H9 (cell line): Measurements from ENCODE around the gene MYRIP. TPM values are rescaled to one million over a fixed set of nuclear protein-coding genes. Genes with fewer than 3 reads are reported as not detected.

Source experiments
- DNase-seq: peaks from one replicate; pipeline ENCODE4 v3.0.0-alpha.2; 2017
- H2AFZ ChIP-seq: one replicate; pipeline ENCODE4 v1.6.1; 2013; ENCODE audit warnings: mild to moderate bottlenecking, low read length, control low read depth, moderate library complexity
- H2AK5ac ChIP-seq: 2 replicates; pipeline ENCODE4 v1.6.1; 2013; ENCODE audit warnings: low read length, control low read depth, mixed read lengths; ENCODE audit not compliant: insufficient read length
- H2BK120ac ChIP-seq: one replicate; pipeline ENCODE4 v1.6.1; 2013; ENCODE audit warnings: low read depth, mild to moderate bottlenecking, low read length, control low read depth, inconsistent platforms; ENCODE audit not compliant: poor library complexity, severe bottlenecking
- H2BK12ac ChIP-seq: 2 replicates; pipeline ENCODE4 v1.6.1; 2013; ENCODE audit warnings: low read length, control low read depth, mixed read lengths, low read depth; ENCODE audit not compliant: insufficient read length
- H2BK15ac ChIP-seq: 2 replicates; pipeline ENCODE4 v1.6.1; 2013; ENCODE audit warnings: low read depth, low read length, control low read depth
- H2BK20ac ChIP-seq: one replicate; pipeline ENCODE4 v1.6.1; 2013; ENCODE audit warnings: low read depth, mild to moderate bottlenecking, low read length, control low read depth, inconsistent platforms; ENCODE audit not compliant: poor library complexity, severe bottlenecking
- H2BK5ac ChIP-seq: 2 replicates; pipeline ENCODE4 v1.6.1; 2013; ENCODE audit warnings: low read length, control low read depth, mixed read lengths; ENCODE audit not compliant: insufficient read length
- H3K14ac ChIP-seq: 2 replicates; pipeline ENCODE4 v1.6.1; 2013; ENCODE audit warnings: low read length, control low read depth; ENCODE audit not compliant: insufficient read depth
- H3K18ac ChIP-seq: 2 replicates; pipeline ENCODE4 v1.6.1; 2013; ENCODE audit warnings: low read depth, mild to moderate bottlenecking, mixed read lengths, low read length, control low read depth; ENCODE audit not compliant: insufficient read length
- H3K23ac ChIP-seq: 2 replicates; pipeline ENCODE4 v1.6.1; 2013; ENCODE audit warnings: low read length, control low read depth, mixed read lengths, low read depth; ENCODE audit not compliant: insufficient read length
- H3K23me2 ChIP-seq: 2 replicates; pipeline ENCODE4 v1.6.1; 2013; ENCODE audit warnings: low read depth, mild to moderate bottlenecking, mixed read lengths, low read length, control low read depth; ENCODE audit not compliant: insufficient read length, poor library complexity, severe bottlenecking
- H3K27ac ChIP-seq: 2 replicates; pipeline ENCODE4 v1.5.1; 2013; ENCODE audit warnings: low read length, control low read depth, mixed read lengths, low read depth; ENCODE audit not compliant: insufficient read length
- H3K27me3 ChIP-seq: 2 replicates; pipeline ENCODE4 v1.6.1; 2013; ENCODE audit warnings: low read length, control low read depth, inconsistent platforms; ENCODE audit not compliant: insufficient read depth
- H3K4ac ChIP-seq: 2 replicates; pipeline ENCODE4 v1.6.1; 2013; ENCODE audit warnings: low read depth, mild to moderate bottlenecking, control low read depth, inconsistent platforms, low read length, moderate library complexity
- H3K4me1 ChIP-seq: 2 replicates; pipeline ENCODE4 v1.6.1; 2013; ENCODE audit warnings: low read length, control low read depth, inconsistent platforms; ENCODE audit not compliant: insufficient read depth
- H3K4me2 ChIP-seq: 2 replicates; pipeline ENCODE4 v1.6.1; 2013; ENCODE audit warnings: low read length, control low read depth, mixed read lengths; ENCODE audit not compliant: insufficient read length, insufficient read depth
- H3K56ac ChIP-seq: 2 replicates; pipeline ENCODE4 v1.6.1; 2013; ENCODE audit warnings: low read depth, mild to moderate bottlenecking, mixed read lengths, low read length, control low read depth; ENCODE audit not compliant: insufficient read length
- H3K79me1 ChIP-seq: 2 replicates; pipeline ENCODE4 v1.6.1; 2013; ENCODE audit warnings: low read depth, mild to moderate bottlenecking, moderate library complexity, low read length, control low read depth, inconsistent platforms; ENCODE audit not compliant: insufficient read depth, poor library complexity, severe bottlenecking
- H3K79me2 ChIP-seq: 2 replicates; pipeline ENCODE4 v1.6.1; 2013; ENCODE audit warnings: low read length, control low read depth, inconsistent platforms; ENCODE audit not compliant: insufficient read depth
- H3K9ac ChIP-seq: 2 replicates; pipeline ENCODE4 v1.6.1; 2013; ENCODE audit warnings: low read length, control low read depth, mixed read lengths; ENCODE audit not compliant: insufficient read length; ENCODE audit errors: extremely low read depth
- H3K9me3 ChIP-seq: one replicate; pipeline ENCODE4 v1.6.1; 2013; ENCODE audit warnings: low read depth, low read length, inconsistent platforms; ENCODE audit not compliant: control insufficient read depth
- H3T11ph ChIP-seq: one replicate; pipeline ENCODE4 v1.6.1; 2013; ENCODE audit warnings: mild to moderate bottlenecking, low read length, control low read depth, inconsistent platforms
- H4K20me1 ChIP-seq: one replicate; pipeline ENCODE4 v1.6.1; 2013; ENCODE audit not compliant: control insufficient read depth, insufficient read length, insufficient read depth
- H4K5ac ChIP-seq: 2 replicates; pipeline ENCODE4 v1.6.1; 2013; ENCODE audit warnings: low read depth, mild to moderate bottlenecking, mixed read lengths, low read length, control low read depth; ENCODE audit not compliant: insufficient read length
- H4K8ac ChIP-seq: replicated peaks from 2 replicates; pipeline ENCODE4 v1.6.1; 2013; ENCODE audit warnings: low read length, control low read depth, mixed read lengths, low read depth; ENCODE audit not compliant: insufficient read length
- H4K91ac ChIP-seq: 2 replicates; pipeline ENCODE4 v1.6.1; 2013; ENCODE audit warnings: low read depth, mild to moderate bottlenecking, moderate library complexity, mixed read lengths, low read length, control low read depth; ENCODE audit not compliant: insufficient read length
- H3K27ac Mint-ChIP-seq, 3 experiments: 2 replicates in 2 of 3; 3 replicates in 1 of 3; pipeline ENCODE4 v1.8.0; 2020 to 2021; ENCODE audit warnings: mixed read lengths in 3 of 3, mild to moderate bottlenecking in 1 of 3, moderate library complexity in 1 of 3
- H3K27me3 Mint-ChIP-seq: 2 replicates; pipeline ENCODE4 v1.8.0; 2021; ENCODE audit warnings: low read depth, mild to moderate bottlenecking, moderate library complexity, mixed read lengths
- H3K36me3 Mint-ChIP-seq, 3 experiments: 2 replicates in 2 of 3; 3 replicates in 1 of 3; pipeline ENCODE4 v1.8.0; 2020 to 2021; ENCODE audit warnings: low read depth in 3 of 3, mixed read lengths in 3 of 3; ENCODE audit not compliant: insufficient read depth in 1 of 3
- H3K4me1 Mint-ChIP-seq, 2 experiments: 2 replicates each; pipeline ENCODE4 v1.8.0; 2020; ENCODE audit warnings: mixed read lengths in 2 of 2
- H3K4me3 Mint-ChIP-seq, 2 experiments: 2 replicates in 1 of 2; 3 replicates in 1 of 2; pipeline ENCODE4 v1.8.0; 2020 to 2021; ENCODE audit warnings: mild to moderate bottlenecking in 2 of 2, mixed read lengths in 2 of 2, moderate library complexity in 1 of 2
- H3K9me3 Mint-ChIP-seq, 2 experiments: 2 replicates in 1 of 2; 3 replicates in 1 of 2; pipeline ENCODE4 v1.8.0; 2020; ENCODE audit warnings: mild to moderate bottlenecking in 2 of 2, mixed read lengths in 2 of 2, moderate library complexity in 1 of 2
- CTCF ChIP-seq: fragments of 200-600 bp; sonication (generic); conservative IDR thresholded peaks from 3 replicates; pipeline ENCODE4 v1.8.0; 2021; ENCODE audit warnings: antibody characterized with exemption, mild to moderate bottlenecking
- WGBS: extraction: QIAGEN DNeasy Blood & Tissue Kit; methylation state at CpG from one replicate; pipeline ENCODE4 v1.1.7; 2013; ENCODE audit warnings: missing lambda C conversion rate, low lambda C conversion rate, mixed read lengths; ENCODE audit not compliant: insufficient read length; ENCODE audit errors: extremely low coverage; 5-methylcytosine and 5-hydroxymethylcytosine counted together
- total RNA-seq: library from RNA; stranded (reverse); gene quantifications from 2 replicates; pipeline ENCODE4 v1.2.1, GENCODE V29; 2021

The MYRIP gene
- total RNA-seq, 1 experiment from 2014 or later = 1.8 TPM

GRCh38 chr3:39882111-39882510 lies 72.7 kb downstream of the MYRIP start:
- Mint-ChIP-seq H3K4me1 (no peaks in the 10 kb centered on the region), H3K36me3 (peaks cover 2 to 9% (median 6%) of the 10 kb centered on the region in 3 experiments; a peak in 5 of 7 replicates), H3K27ac (no peak overlapping the region), H3K27me3 (no peaks in the 10 kb centered on the region), H3K4me3 (no peak overlapping the region), H3K9me3 (peaks cover 7 to 12% of the 10 kb centered on the region in 2 experiments)
- H2AFZ ChIP-seq = no peak overlapping the region
- H3T11ph ChIP-seq = no peak overlapping the region
- H3K9me3 ChIP-seq = no peaks in the 10 kb centered on the region
- H3K14ac ChIP-seq = no peak overlapping the region
- H2AK5ac ChIP-seq = no peak overlapping the region
- H4K8ac ChIP-seq = no peak overlapping the region
- H3K23me2 ChIP-seq = no peaks in the 10 kb centered on the region
- H3K27ac ChIP-seq = no peak overlapping the region
- no peak overlapping the region for H3K4me2 ChIP-seq
- no peak overlapping the region for H4K5ac ChIP-seq
- no peak overlapping the region for H2BK12ac ChIP-seq
- TF ChIP-seq CTCF = no peak
- no peak overlapping the region for H4K91ac ChIP-seq
- no peak overlapping the region for H2BK20ac ChIP-seq
- DNase-seq = no peak
- no peak overlapping the region for H2BK15ac ChIP-seq
- H4K20me1 ChIP-seq = no peaks in the 10 kb centered on the region
- no peaks in the 10 kb centered on the region for H3K27me3 ChIP-seq
- no peaks in the 10 kb centered on the region for H3K79me1 ChIP-seq
- no peak overlapping the region for H3K18ac ChIP-seq
- no CpG with 5 or more reads among the region's 1 CpG for WGBS
- no peaks in the 10 kb centered on the region for H3K79me2 ChIP-seq
- no peak overlapping the region for H3K56ac ChIP-seq
- no peak overlapping the region for H2BK5ac ChIP-seq
- H3K9ac ChIP-seq = no peak overlapping the region
- no peaks in the 10 kb centered on the region for H3K4me1 ChIP-seq
- H2BK120ac ChIP-seq = no peak overlapping the region
- no peak overlapping the region for H3K23ac ChIP-seq
- H3K4ac ChIP-seq = no peak overlapping the region
